Right atrium auricular region (tissue), 2 donors: ENCODE data around the gene MAGEB2. TPM values are rescaled to one million over a fixed set of nuclear protein-coding genes. Genes with fewer than 3 reads are reported as not detected.

Experiments used
- DNase-seq: peaks from one replicate; pipeline ENCODE4 v3.0.0-alpha.2; 2019; ENCODE audit warnings: low spot score
- H3K27ac ChIP-seq, 2 donors: fragments of 200-600 bp; sonication (generic); 1 replicate in 1 of 2; 2 replicates in 1 of 2; pipeline ENCODE4 v1.5.1; 2016 to 2019
- H3K27me3 ChIP-seq, 2 donors: fragments of 200-600 bp; sonication (generic); one replicate each; pipeline versions ENCODE4 v1.5.1 to v1.6.0; 2017 to 2019
- H3K36me3 ChIP-seq: fragments of 200-600 bp; sonication (generic); one replicate; pipeline ENCODE4 v1.5.1; 2016
- H3K4me1 ChIP-seq, 2 donors: fragments of 200-600 bp; sonication (generic); one replicate each; pipeline versions ENCODE4 v1.5.1 to v1.6.0; 2017 to 2019
- H3K4me3 ChIP-seq, 2 donors: fragments of 200-600 bp; sonication (generic); 1 replicate in 1 of 2; 2 replicates in 1 of 2; pipeline ENCODE4 v1.5.1; 2017 to 2019; ENCODE audit warnings: mild to moderate bottlenecking in 1 of 2, moderate library complexity in 1 of 2
- H3K9me3 ChIP-seq, 2 donors: fragments of 200-600 bp; sonication (generic); one replicate each; pipeline ENCODE4 v1.5.1; 2019
- total RNA-seq, 2 donors: library from RNA; depleted of rRNA; stranded (reverse); fragments of >200 nt; gene quantifications; one replicate each; pipeline ENCODE4 v1.1.0, GENCODE V29; 2016
- TF ChIP-seq, protein P1 (sequence below), 2 donors: fragments of 200-600 bp; sonication (generic); IDR thresholded peaks; one replicate each; pipeline ENCODE4 v1.5.1; 2019; ENCODE audit warnings: antibody characterized with exemption in 2 of 2

Gene MAGEB2
- total RNA-seq, 2 donors from 2014 or later, result not detected

DNA sequence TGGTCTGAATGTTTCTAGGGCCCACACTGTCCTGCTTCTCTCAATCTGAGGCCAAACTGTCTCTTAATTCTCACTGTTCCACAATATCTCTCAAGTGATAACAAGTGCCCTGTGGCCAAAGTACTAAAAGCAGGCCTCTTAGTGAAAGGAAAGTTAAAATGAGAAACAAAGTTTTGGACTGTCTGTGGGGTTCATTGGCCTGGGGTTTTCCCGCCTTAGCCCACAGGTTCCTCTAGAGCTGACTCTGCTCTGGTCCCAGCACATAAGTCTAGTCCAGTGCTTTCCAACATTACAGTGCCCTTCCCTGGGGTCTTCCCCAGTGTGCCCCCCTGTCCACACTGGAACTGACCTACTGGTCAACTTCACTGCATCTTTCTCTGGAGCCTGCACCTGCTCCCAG, 37.9 kb downstream of the MAGEB2 start:
- no peak for DNase-seq
- H3K27ac ChIP-seq, result no peak overlapping the region
- no peaks in the 10 kb centered on the region for H3K36me3 ChIP-seq
- no peaks in the 10 kb centered on the region for H3K4me1 ChIP-seq
- H3K9me3 ChIP-seq, result no peaks in the 10 kb centered on the region
- TF ChIP-seq, protein P1, sequence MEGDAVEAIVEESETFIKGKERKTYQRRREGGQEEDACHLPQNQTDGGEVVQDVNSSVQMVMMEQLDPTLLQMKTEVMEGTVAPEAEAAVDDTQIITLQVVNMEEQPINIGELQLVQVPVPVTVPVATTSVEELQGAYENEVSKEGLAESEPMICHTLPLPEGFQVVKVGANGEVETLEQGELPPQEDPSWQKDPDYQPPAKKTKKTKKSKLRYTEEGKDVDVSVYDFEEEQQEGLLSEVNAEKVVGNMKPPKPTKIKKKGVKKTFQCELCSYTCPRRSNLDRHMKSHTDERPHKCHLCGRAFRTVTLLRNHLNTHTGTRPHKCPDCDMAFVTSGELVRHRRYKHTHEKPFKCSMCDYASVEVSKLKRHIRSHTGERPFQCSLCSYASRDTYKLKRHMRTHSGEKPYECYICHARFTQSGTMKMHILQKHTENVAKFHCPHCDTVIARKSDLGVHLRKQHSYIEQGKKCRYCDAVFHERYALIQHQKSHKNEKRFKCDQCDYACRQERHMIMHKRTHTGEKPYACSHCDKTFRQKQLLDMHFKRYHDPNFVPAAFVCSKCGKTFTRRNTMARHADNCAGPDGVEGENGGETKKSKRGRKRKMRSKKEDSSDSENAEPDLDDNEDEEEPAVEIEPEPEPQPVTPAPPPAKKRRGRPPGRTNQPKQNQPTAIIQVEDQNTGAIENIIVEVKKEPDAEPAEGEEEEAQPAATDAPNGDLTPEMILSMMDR (IDR thresholded peaks at IDR 0.05), result no peak
- no peaks in the 10 kb centered on the region for H3K27me3 ChIP-seq
- H3K4me3 ChIP-seq, result no peak overlapping the region

DNA sequence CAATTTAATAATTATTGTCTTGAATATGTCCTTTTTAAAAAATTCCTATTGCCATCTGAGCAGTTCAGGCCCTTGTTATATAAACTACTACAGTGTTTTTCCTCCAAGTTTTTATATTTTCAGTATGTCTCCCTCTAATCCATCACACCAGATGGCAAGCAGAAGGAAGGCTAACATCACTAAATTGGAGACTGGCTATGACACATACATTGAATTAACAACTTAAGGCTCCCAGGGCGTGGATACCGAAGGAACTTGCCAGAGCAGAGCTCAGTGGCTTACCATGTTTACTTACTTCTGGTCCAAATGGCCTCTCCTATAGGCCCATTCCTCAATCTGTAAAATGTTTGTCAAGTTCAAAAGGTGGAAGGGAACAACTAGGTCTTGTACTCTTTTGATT, 44.6 kb downstream of the MAGEB2 start:
- TF ChIP-seq, protein P1 (IDR thresholded peaks at IDR 0.05), result no peak
- H3K4me3 ChIP-seq, result no peak overlapping the region

DNA sequence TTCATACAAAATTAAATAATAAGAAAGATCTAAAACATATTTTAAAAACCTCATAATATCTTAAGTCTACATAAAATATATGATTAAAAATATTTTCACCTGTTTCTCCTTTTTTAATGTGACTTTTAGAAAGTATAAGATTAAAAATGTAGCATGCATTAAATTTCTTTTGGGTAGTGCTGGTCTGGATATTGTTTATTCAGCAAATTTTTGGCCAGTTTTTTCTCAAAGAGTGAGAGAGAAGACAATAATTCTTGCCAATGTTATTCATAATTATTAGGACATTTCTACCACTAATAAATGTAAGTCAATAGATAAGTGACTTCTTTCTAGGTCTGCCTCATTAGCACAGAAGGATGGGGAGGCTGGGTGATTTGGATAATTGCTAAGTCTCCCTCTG, 45.6 kb downstream of the MAGEB2 start:
- DNase-seq, result no peak
- TF ChIP-seq, protein P1 (IDR thresholded peaks at IDR 0.05), result no peak
- no peaks in the 10 kb centered on the region for H3K4me1 ChIP-seq
- no peaks in the 10 kb centered on the region for H3K27me3 ChIP-seq
- H3K27ac ChIP-seq, result no peak overlapping the region
- no peak overlapping the region for H3K4me3 ChIP-seq
- no peaks in the 10 kb centered on the region for H3K36me3 ChIP-seq
- H3K9me3 ChIP-seq, result no peaks in the 10 kb centered on the region

More for the DNA sequence above, 44.6 kb downstream of the MAGEB2 start:
- H3K27ac ChIP-seq, result no peak overlapping the region
- H3K27me3 ChIP-seq, result no peaks in the 10 kb centered on the region
- H3K4me1 ChIP-seq, result no peaks in the 10 kb centered on the region
- H3K9me3 ChIP-seq, result no peaks in the 10 kb centered on the region
- DNase-seq, result no peak
- H3K36me3 ChIP-seq, result no peaks in the 10 kb centered on the region

DNA sequence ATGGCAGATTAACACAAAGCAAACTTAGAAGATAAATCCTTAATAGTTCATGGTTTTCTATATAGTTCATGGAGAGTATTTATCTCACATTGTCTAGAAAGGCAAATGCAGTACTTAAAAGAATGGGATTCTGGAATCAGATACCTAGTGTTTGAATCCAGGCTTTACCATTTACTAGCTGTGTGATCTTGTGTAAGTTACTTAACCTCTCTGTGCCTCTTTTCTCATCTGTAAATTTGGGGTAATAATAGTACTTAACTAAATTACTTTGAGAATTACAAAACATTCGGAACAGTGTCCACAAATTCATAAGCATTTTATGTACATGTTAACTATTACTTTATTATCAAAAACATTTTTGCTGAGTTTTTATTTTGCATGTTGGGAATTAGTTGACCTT, 47.4 kb downstream of the MAGEB2 start:
- DNase-seq, result no peak
- TF ChIP-seq, protein P1 (IDR thresholded peaks at IDR 0.05), result no peak
- Histone ChIP-seq H3K4me3 (no peak overlapping the region), H3K9me3 (no peaks in the 10 kb centered on the region), H3K27me3 (no peaks in the 10 kb centered on the region), H3K27ac (no peak overlapping the region), H3K4me1 (no peaks in the 10 kb centered on the region), H3K36me3 (no peaks in the 10 kb centered on the region)

Other genes starting within 250 kb of the MAGEB2 start
- gene MAGEB3, start 15.1 kb downstream of the MAGEB2 start, total RNA-seq, result not detected
- not detected for gene MAGEB4, start 26.4 kb downstream of the MAGEB2 start, total RNA-seq
- gene MAGEB1, start 31.6 kb downstream of the MAGEB2 start, total RNA-seq, result not detected
- not detected for gene NR0B1, start 93.8 kb downstream of the MAGEB2 start, total RNA-seq